Endothelial cell (in vitro differentiated cells): ENCODE measurements around the gene MOXD1. TPM values are rescaled to one million over a fixed set of nuclear protein-coding genes. Genes with fewer than 3 reads are reported as not detected.

Experiments
- DNase-seq: peaks from one replicate; pipeline ENCODE4 v3.0.0; 2021; ENCODE audit warnings: low spot score
- H3K27ac Mint-ChIP-seq: one replicate; pipeline ENCODE4 v1.8.0; 2021; ENCODE audit warnings: mixed read lengths, inconsistent platforms; ENCODE audit not compliant: unreplicated experiment
- H3K27me3 Mint-ChIP-seq: one replicate; pipeline ENCODE4 v1.8.0; 2021; ENCODE audit warnings: mild to moderate bottlenecking, moderate library complexity, mixed read lengths, inconsistent platforms; ENCODE audit not compliant: unreplicated experiment
- H3K36me3 Mint-ChIP-seq: one replicate; pipeline ENCODE4 v1.8.0; 2021; ENCODE audit warnings: mild to moderate bottlenecking, low read depth, mixed read lengths, inconsistent platforms; ENCODE audit not compliant: unreplicated experiment
- H3K4me1 Mint-ChIP-seq: one replicate; pipeline ENCODE4 v1.8.0; 2021; ENCODE audit warnings: mild to moderate bottlenecking, mixed read lengths, inconsistent platforms; ENCODE audit not compliant: unreplicated experiment
- H3K4me3 Mint-ChIP-seq: one replicate; pipeline ENCODE4 v1.8.0; 2021; ENCODE audit warnings: mild to moderate bottlenecking, mixed read lengths, inconsistent platforms; ENCODE audit not compliant: unreplicated experiment
- H3K9me3 Mint-ChIP-seq: one replicate; pipeline ENCODE4 v1.8.0; 2021; ENCODE audit warnings: mixed read lengths, inconsistent platforms; ENCODE audit not compliant: unreplicated experiment
- CTCF ChIP-seq: fragments of 200-600 bp; sonication (generic); IDR thresholded peaks from one replicate; pipeline ENCODE4 v1.5.0; 2021; ENCODE audit warnings: antibody characterized with exemption; ENCODE audit not compliant: unreplicated experiment
- total RNA-seq: library from RNA; stranded (reverse); fragmentation: NEBNext Ultra II Directional; extraction: Animal tissue kit (Norgen Biotek cat#: 25700); gene quantifications from one replicate; pipeline ENCODE4 v1.2.1, GENCODE V29; 2021; ENCODE audit not compliant: unreplicated experiment

MOXD1 gene
- total RNA-seq, 1 donor from 2014 or later = 0.08 TPM

GRCh38 chr6:132247381-132248159 lies 153.7 kb downstream of the MOXD1 start:
- Mint-ChIP-seq H3K27me3 (peaks cover 8% of the 10 kb centered on the region), H3K9me3 (no peaks in the 10 kb centered on the region), H3K36me3 (no peaks in the 10 kb centered on the region), H3K4me1 (peaks cover 7% of the 10 kb centered on the region), H3K27ac (no peak overlapping the region), H3K4me3 (peak overlapping the region; percentile 23)
- no peak for TF ChIP-seq CTCF
- DNase-seq = no peak

GRCh38 chr6:132246632-132247270 lies 154.5 kb downstream of the MOXD1 start:
- Mint-ChIP-seq H3K4me3 (no peak overlapping the region), H3K27ac (no peak overlapping the region), H3K27me3 (peaks cover 5% of the 10 kb centered on the region), H3K36me3 (no peaks in the 10 kb centered on the region), H3K9me3 (no peaks in the 10 kb centered on the region), H3K4me1 (peaks cover 7% of the 10 kb centered on the region)
- no peak for TF ChIP-seq CTCF
- DNase-seq = no peak

- no peak for DNase-seq
- peaks cover 7% of the 10 kb centered on the region for H3K4me1 Mint-ChIP-seq
- H3K27me3 Mint-ChIP-seq = peaks cover 3% of the 10 kb centered on the region
- no peaks in the 10 kb centered on the region for H3K9me3 Mint-ChIP-seq
- H3K4me3 Mint-ChIP-seq = no peak overlapping the region
- H3K27ac Mint-ChIP-seq = no peak overlapping the region
- no peak for TF ChIP-seq CTCF
- H3K36me3 Mint-ChIP-seq = no peaks in the 10 kb centered on the region
These were observed 155.1 kb downstream of the MOXD1 start for GRCh38 chr6:132246120-132246617.

Other genes with a start within 250 kb of the MOXD1 start
- 60.9 TPM for gene STX7, start 111.6 kb upstream of the MOXD1 start, total RNA-seq
- not detected for gene TAAR9, start 136.8 kb upstream of the MOXD1 start, total RNA-seq
- not detected for gene TAAR8, start 151.2 kb upstream of the MOXD1 start, total RNA-seq
- not detected for gene TAAR6, start 168.8 kb upstream of the MOXD1 start, total RNA-seq
- not detected for gene TAAR5, start 188.3 kb upstream of the MOXD1 start, total RNA-seq
- gene TAAR2, start 222.8 kb upstream of the MOXD1 start, total RNA-seq = not detected